ENCODE data around the gene MT1A.

Gene MT1A

DNA sequence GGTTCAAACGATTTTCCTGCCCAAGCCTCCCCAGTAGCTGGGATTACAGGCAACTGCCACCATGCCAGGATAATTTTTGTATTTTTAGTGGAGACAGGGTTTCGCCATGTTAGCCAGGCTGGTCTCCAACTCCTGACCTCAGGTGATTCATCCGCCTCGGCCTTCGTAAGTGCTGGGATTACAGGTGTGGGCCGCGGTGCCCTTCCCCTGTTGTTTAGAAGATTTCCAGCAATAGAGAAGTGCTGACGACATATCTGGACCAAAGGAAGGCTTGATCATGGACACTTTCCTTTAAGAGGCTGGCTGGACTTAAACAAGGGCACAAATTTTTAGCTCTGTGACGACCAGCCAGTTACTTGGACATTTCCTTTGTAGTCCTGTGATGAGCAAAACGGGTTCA is 7.3 kb upstream of the MT1A start:
- TF ChIP-seq CTCF (IDR thresholded peaks at IDR 0.05; ENCODE audit: borderline replicate concordance, control extremely low read depth, extremely low read depth, insufficient read depth, missing control alignments), result no peak
- in situ Hi-C loops (cut with MboI; ENCODE audit: low sequenced_read_pairs, unreplicated experiment), result no loop called here
- no peak for DNase-seq (ENCODE audit: low spot score)

DNA sequence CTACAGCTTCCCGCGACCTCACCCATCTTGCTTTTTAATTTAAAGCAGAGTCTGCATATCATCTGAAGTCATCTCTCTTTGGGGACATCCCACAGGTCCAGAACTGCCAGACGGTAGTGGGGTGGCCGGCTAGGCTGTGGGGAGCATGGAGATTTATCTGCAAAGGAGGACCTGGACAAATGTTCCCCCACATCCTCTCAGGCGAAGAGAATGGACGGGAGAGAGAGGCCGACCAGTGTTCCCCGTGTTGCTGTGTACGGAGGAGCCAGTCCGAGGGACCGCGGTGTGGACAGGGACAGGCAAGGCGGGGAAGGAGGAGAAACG is 6.7 kb upstream of the MT1A start:
- no peak for DNase-seq (ENCODE audit: low spot score)
- in situ Hi-C loops (cut with MboI; ENCODE audit: low sequenced_read_pairs, unreplicated experiment), result no loop called here
- TF ChIP-seq CTCF (IDR thresholded peaks at IDR 0.05; ENCODE audit: borderline replicate concordance, control extremely low read depth, extremely low read depth, insufficient read depth, missing control alignments), result no peak

DNA sequence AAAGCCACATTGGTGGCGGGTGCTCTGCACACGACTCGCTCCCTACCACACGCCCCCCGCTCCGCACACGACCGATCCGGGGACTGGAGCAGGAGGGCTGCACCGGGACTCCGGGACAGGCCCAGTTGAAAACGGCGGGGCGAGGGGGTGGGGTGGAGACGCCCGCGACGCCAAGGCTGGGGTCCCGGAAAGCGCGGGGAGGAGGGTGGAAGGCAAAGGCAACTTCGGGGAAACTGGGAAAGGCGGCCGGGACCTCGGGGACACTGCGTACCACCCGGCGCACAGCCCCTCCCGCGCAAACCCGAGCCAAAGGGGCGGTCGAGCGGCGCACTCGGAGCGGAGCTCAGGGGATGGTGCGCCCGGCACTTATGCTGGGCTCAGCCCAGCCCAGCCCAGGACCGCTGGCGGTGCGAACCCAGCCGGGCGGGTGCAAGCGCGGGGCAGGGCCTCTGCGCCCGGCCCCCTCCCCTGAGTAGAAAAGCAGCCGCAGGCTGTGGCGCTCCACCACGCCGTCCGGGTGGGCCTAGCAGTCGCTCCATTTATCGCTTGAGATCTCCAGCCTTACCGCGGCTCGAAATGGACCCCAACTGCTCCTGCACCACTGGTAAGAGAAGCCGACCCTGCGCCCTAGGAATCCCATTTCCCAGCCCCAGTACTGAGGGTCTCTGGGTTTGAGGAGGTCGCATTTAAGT is 6.2 kb upstream of the MT1A start, which contains the start of gene MT1M:
TSS of gene MT1M (plus strand) at position 504 of the 692 bp plus-strand sequence. CDS start at position 577, 73 bp downstream.
- in situ Hi-C loops (cut with MboI; ENCODE audit: low sequenced_read_pairs, unreplicated experiment), result no loop called here
- no peak for DNase-seq (ENCODE audit: low spot score)

DNA sequence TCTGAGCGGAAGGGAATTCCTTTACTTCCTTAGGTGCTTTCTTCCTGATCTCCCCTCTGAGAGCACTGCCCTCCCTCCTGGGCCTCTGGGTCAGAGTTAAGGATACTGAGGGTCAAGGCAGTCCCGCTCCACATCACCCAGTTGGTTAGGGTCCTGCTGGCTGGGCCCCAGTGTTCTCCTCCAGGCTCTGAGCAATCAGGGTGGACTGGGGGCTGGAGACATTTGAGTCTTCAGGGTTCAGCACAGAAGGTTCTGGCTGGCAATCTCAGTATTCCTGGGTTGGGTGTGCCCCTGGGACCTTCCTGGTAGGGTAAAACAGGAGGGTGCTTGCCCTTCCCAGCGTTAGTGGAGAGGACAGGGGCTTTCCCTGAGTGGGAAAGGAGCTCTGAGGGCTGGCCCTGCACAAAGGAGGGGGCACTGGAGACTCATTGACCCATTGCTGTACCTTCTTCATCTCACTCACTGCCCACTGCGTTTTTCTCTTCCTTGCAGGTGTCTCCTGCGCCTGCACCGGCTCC is 5.6 kb upstream of the MT1A start:
- TF ChIP-seq CTCF (IDR thresholded peaks at IDR 0.05; ENCODE audit: borderline replicate concordance, control extremely low read depth, extremely low read depth, insufficient read depth, missing control alignments), result no peak
- DNase-seq (ENCODE audit: low spot score), result no peak
- in situ Hi-C loops (cut with MboI; ENCODE audit: low sequenced_read_pairs, unreplicated experiment), result no loop called here

More for the DNA sequence above, 6.2 kb upstream of the MT1A start, which contains the start of gene MT1M:
- TF ChIP-seq CTCF (IDR thresholded peaks at IDR 0.05; ENCODE audit: borderline replicate concordance, control extremely low read depth, extremely low read depth, insufficient read depth, missing control alignments), result no peak

DNA sequence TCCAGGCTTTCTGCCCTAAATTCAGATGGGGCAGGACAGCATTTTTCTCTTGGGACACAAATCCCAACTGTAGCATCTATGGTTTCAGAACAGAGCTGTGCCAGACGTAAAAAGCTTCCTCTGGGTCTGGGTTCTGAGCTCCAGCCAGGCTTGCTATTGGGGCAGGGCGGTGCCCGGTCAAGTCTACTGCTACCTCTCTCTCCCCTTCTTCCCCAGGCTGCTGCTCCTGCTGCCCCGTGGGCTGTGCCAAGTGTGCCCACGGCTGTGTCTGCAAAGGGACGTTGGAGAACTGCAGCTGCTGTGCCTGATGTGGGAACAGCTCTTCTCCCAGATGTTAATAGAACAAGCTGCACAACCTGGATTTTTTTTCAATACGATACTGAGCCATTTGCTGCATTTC is 4.9 kb upstream of the MT1A start:
- in situ Hi-C loops (cut with MboI; ENCODE audit: low sequenced_read_pairs, unreplicated experiment), result no loop called here
- no peak for DNase-seq (ENCODE audit: low spot score)
- no peak for TF ChIP-seq CTCF (IDR thresholded peaks at IDR 0.05; ENCODE audit: borderline replicate concordance, control extremely low read depth, extremely low read depth, insufficient read depth, missing control alignments)

DNA sequence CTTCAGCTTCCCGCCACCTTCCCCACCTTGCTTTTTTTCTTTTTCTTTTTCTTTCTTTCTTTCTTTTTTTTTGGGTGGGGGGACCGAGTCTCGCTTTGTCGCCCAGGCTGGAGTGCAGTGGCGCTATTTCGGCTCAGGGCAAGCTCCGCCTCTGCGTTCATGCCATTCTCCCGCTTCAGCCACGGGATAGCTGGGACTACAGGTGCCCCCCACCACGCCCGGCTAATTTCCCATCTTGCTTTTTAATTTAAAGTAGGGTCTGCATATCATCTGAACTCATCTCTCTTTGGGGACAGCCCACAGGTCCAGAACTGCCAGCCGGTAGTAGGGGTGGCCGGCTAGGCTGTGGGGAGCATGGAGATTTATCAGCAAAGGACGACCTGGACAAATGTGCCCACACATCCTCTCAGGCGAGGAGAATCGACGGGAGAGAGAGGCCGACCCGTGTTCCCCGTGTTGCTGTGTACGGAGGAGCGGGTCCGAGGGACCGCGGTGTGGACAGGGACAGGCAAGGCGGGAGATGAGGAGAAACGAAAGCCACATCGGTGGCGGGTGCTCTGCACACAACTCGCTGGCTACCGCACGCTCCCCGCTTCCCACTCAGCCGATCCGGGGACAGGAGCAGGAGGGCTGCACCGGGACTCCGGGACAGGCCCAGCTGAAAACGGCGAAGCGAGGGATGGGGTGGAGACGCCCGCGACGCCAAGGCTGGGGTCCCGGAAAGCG is 3.6 kb upstream of the MT1A start:
- no peak for DNase-seq (ENCODE audit: low spot score)
- no peak for TF ChIP-seq CTCF (IDR thresholded peaks at IDR 0.05; ENCODE audit: borderline replicate concordance, control extremely low read depth, extremely low read depth, insufficient read depth, missing control alignments)
- in situ Hi-C loops (cut with MboI; ENCODE audit: low sequenced_read_pairs, unreplicated experiment), result no loop called here

All from GM13976 (cell line).